ENCODE data around the gene SRGAP1.
"Not testable (repeated sequence)": the region's sequence is repeated elsewhere in the genome, so short reads cannot be mapped to it uniquely, and the experiment has no call there.

Gene SRGAP1

DNA sequence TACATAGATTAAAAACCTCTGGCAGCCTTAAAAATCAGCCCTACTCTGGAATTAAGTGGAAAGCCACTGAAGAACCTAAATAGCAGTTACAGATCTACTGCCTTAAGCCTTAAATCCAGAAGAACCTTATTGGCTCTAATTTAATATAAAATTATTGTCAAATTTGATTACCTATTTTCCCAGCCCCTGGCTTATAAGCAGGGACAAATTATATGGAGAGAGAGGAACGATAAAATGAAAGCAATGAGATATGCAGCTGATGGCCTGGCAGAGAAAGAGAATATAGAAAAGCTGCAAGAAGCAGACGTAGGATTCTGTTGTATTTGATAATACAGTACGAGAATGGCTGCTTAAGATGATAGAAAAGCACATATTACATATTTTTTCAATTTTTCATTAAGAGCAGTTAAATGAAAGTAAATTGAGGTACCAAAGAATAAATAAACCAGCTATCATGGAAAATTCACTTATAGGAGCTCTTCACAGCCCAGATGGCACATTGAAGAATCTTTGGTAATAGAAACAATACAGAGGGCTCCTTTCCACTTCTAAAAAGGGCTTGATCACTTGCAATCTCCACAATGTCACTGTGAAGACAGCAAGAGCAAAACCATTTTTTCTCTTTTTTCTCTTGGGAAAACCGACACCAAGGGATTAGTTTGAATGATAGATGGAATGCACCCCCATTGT lies 248.2 kb downstream of the SRGAP1 start:
- no peak for DNase-seq

DNA sequence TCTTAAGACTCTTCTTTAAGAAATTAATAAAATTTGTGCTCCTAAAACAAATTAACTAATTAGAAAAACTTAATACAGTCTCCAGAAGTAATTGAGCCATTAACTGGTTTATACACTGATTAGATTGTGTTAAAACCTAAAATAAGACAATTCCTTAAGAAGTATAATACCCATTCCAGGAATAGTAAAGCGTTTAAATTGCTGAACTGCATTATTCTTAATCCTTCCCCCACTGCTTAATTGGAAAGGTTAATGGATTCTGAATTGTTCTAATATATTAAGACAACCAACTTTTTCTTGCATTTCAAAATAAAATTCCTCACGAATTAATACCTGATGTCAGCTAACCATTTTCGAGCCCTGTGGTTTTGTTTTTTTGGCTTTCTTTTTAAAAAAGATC lies 249.2 kb downstream of the SRGAP1 start:
- DNase-seq = no peak

DNA sequence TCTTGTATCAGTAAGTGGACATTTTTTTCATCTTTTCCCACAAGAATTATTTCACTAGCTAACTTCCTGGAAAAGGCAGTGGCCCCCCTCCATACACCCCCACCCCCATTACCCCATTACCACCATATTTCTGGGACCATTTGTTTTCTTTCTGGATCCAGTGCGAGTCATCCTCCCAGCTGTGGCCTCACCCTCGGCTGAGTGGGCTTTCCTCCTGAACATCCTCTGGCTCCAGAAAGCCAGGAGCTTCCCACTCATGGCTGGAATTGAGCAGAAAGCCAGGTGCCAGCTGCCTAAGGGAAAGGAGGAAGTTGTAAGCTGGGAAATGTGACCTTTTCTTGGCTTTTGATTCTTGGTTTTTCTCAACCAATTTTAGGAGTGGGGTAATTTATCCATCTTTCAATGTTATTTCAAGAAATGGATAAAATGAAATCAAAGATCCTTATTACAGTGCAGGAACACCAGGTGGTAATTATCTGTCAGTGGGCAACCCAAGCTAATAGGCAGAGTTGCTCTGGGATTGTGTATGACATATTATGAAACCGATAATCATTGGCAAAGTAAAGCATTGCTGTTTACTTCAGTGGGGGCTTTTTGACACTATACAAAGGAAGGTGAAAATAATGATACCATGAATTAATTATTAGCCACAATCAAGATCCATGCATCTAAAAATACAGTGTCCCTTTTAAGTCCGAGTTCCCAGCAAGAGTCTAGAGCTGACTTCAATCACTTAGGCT lies 253.0 kb downstream of the SRGAP1 start:
- DNase-seq = no peak

GRCh38 chr12:64098709-64099354 lies 254.3 kb downstream of the SRGAP1 start:
- DNase-seq = no peak

GRCh38 chr12:64099397-64099796 lies 254.9 kb downstream of the SRGAP1 start:
- no peak for DNase-seq

DNA sequence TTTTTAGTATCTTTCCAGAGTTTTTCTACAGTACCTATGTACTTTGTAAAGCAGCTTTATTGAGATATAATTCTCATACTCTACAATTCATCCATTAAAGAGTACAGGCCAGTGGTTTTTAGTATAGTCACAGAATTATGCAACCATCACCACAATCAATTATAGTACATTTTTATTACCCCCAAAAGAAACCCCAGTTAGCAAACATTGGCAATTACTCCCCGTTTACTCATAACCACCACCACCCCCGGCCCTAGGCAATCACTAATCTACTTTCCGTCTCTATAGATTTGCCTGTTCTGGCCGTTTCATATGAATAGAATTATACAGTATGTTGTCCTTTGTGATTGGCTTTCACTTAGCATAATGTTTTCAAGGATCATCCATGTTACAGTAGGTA lies 257.8 kb downstream of the SRGAP1 start:
- DNase-seq = no peak

GRCh38 chr12:64103825-64104740 lies 259.6 kb downstream of the SRGAP1 start:
- no peak for DNase-seq

- no peak for DNase-seq
Measured at GRCh38 chr12:64105026-64105425, 260.5 kb downstream of the SRGAP1 start.

DNA sequence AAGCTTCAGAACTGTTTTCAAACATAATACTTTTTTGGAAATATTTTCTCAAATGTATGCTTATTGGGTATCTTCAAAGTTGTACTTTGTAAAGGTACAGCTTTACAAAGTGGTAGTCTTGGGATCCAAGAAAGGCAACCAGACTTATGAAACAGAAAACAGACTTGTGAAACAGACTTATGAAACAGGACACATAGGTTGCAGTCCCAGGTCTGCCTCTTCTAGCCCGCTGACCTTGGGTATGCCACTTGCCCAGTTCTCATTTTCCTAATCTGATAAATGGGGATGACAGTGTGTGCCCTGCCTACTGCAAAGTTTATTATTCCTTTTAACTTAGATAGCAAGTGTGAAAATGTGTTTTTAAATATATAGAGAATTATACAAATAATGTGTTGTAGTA lies 263.3 kb downstream of the SRGAP1 start:
- DNase-seq = no peak

DNA sequence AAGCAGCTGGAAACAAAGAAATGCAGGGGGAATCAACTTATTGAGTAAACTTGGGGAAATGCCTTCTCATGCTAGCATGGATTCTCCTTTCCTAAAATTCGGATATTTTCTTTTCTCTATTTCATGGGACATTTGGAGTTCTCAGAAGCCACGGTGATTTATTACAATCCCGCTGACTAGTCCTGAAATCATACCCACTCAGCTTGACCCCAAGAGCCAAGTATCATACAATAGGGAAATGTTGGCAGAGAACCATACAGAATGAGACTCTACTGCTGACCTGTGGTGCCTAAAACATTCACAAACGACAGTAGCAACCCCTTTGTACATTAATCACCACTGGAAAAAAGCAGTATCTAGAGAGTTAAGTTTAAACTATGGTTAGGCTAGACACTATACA lies 265.2 kb downstream of the SRGAP1 start:
- DNase-seq = no peak

DNA sequence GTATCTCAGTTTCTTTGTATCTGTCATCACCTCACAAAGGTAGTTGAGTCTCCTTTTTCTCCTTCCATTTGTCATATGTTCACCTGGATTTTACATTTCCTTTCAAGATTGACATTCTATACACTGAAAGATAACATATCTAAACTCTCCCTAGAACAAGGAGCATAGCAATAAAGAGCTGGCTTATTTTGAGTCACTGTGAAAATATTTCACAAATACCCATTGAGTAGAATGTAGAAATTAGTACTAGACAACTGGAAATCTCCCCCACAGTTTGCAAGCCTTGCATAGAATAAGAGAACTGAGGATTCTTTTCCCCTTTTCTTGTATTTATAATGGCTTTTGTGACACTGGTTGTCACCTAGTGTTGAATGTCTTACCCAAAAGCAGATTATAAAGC lies 266.4 kb downstream of the SRGAP1 start:
- no peak for DNase-seq

DNA sequence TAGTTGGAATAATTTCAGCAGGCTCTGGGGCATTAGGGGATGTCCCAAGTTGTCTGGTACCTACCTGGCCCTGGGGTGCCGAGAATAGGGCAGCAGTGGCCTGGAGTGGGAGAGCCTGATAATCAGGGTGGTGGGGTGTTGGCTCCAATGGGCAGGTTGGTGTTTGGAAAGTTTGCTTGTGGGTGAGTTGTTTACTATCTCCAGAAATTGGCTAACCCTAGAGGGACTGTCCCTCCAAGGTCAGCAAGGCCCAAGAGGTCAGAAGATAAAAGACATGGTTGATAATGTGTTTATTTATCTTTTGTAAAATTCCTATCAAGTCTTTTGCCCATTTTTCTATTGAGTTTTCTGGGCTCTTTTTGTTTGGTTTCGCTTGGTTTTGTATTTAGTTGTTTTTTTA lies 272.5 kb downstream of the SRGAP1 start:
- DNase-seq = no peak

DNA sequence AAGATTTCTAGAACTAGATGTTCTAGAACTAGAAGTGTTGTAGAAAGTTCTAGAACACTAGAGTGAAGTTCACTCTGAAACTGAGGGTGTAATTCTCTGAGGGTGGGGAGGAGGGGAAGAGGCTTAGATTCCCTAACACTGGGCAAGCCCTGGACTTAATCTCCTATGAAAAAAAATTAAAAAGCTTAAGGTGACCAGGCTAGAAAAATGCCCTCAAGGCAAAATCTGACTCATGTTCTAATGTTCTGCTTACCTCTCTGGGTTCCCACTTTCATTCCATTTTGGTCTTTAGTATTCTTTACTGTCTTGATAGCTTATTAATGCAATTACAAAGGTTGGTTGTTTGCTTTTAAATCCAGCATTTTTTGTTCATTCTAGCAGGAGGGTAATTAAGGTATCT lies 276.1 kb downstream of the SRGAP1 start:
- DNase-seq = no peak

- DNase-seq = not testable (repeated sequence)
Measured at GRCh38 chr12:64121086-64121485, 276.6 kb downstream of the SRGAP1 start.

- no peak for DNase-seq
Measured at GRCh38 chr12:64122154-64122553, 277.7 kb downstream of the SRGAP1 start.

DNA sequence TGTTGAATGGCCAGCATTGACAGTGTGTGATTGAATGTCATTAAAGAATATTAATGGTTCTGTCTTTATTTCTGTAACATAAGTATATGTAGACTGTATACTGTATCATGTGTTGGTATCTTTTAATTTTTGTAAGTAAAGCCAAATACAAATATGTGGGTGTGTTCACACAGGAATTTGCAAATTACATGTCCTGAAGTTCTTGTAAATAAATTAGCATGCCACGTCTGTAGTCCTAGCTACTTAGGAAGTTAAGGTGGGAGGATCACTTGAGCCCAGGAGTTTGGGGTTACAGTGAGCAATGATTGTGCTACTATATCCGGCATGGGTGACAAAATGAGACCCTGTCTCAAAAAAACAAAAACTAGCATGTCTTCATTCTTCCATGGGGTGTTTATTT lies 278.5 kb downstream of the SRGAP1 start:
- DNase-seq = no peak

DNA sequence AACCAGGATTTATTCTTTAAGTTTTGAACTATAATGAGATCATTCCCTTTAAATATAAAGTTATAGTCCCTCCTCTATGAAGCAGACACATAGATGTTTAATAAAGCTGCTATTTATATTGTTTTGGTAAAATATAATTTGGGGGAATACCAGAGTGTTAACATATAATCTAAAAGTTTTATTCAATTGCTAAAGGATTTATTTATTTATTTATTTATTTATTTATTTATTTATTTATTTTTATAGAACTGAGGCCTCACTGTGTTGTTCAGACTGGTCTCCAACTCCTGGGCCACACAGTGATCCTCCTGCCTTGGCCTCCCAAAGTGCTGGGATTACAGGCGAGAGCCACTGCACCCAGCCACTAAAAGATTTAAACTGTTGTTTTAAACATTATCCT lies 278.9 kb downstream of the SRGAP1 start:
- DNase-seq = no peak

- no peak for DNase-seq
Measured at GRCh38 chr12:64124511-64125197, 280.2 kb downstream of the SRGAP1 start.

DNA sequence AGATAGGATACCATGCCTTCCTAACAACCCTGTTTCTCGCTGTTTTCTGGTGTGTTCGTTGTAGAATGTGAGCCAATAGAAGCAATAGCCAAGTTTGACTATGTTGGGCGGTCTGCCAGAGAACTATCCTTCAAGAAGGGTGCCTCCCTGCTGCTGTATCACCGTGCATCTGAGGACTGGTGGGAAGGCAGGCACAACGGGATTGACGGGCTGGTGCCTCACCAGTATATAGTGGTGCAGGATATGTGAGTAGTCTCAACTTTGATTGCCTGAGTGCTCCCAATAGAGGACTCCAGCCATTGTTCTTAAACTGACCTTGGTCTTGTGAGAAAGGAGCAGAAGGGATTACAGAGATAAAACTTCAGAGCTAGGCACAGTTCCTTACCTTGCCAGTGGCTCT lies 281.4 kb downstream of the SRGAP1 start:
- peak; percentile 4 for DNase-seq

DNA sequence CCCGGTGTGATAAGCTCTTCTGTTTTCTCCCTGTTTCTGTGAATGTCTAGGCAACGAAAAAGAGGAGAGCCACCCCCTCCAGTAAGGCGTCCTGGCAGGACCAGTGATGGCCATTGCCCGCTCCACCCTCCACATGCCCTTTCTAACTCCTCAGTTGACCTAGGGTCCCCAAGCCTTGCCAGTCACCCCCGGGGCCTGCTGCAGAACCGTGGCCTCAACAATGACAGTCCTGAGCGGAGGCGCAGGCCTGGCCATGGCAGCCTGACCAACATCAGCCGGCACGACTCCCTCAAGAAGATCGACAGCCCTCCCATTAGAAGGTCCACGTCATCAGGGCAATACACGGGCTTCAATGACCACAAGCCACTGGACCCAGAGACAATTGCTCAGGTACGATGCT lies 283.3 kb downstream of the SRGAP1 start:
- DNase-seq = no peak

GRCh38 chr12:64128366-64128765 lies 283.9 kb downstream of the SRGAP1 start:
- no peak for DNase-seq

DNA sequence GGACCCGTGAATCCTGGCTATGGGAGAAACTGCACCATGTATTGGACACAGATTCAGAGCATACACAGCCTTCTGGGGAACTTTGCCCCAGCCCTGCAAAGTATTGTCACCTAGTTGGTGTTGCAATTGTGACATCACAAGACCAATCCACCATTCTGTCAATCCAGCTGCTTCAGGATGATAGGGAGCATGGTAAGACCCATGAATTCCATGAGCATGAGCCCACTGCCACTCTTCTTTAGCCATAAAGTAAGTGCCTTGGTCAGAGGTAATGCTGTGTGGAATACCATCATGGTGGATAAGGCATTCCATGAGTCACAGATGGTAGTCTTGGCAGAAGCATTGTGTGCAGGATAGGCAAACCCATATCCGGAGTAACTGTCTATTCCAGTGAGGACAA lies 286.0 kb downstream of the SRGAP1 start:
- not testable (repeated sequence) for DNase-seq
